K562 treated with DMSO at 1 percent for 24 hours (cell line): ENCODE measurements around the gene FUT3. TPM values are rescaled to one million over a fixed set of nuclear protein-coding genes. Genes with fewer than 3 reads are reported as not detected.

ENCODE experiments used
- total RNA-seq: library from RNA; unstranded; fragments of 300-600 nt; gene quantifications from 2 replicates; pipeline ENCODE4 v1.2.3, GENCODE V29; 2022; ENCODE audit warnings: low read depth; ENCODE audit not compliant: insufficient read depth

The FUT3 gene
- 0.93 and 1.3 TPM in 2 replicates for total RNA-seq

GRCh38 chr19:5851302-5851701 is at the start of gene FUT3:
FUT3 (minus strand) TSS chr19:5851449.

GRCh38 chr19:5839065-5840017 is 11.9 kb downstream of the FUT3 start, which contains the start of gene FUT6:
FUT6 (minus strand) TSS chr19:5839702; CDS start chr19:5832567, 7,135 bp downstream.

GRCh38 chr19:5804516-5805461 is 46.5 kb downstream of the FUT3 start, which contains the start of gene NRTN:
NRTN (plus strand) TSS chr19:5805067; CDS start chr19:5824166, 19,099 bp downstream.

Other genes starting within 250 kb of the FUT3 start
- gene SAFB2, start 228.7 kb downstream of the FUT3 start, total RNA-seq = 50.3 and 58.2 TPM in 2 replicates
- gene SAFB, start 228.4 kb downstream of the FUT3 start, total RNA-seq = 165 and 187 TPM in 2 replicates
- 48.1 and 60.4 TPM in 2 replicates for gene MICOS13, start 170.9 kb downstream of the FUT3 start, total RNA-seq
- gene HSD11B1L, start 170.4 kb downstream of the FUT3 start, total RNA-seq = 11.9 and 22.8 TPM in 2 replicates
- gene RPL36, start 161.2 kb downstream of the FUT3 start, total RNA-seq = 1,403 and 1,536 TPM in 2 replicates
- gene LONP1, start 131.3 kb downstream of the FUT3 start, total RNA-seq = 214 and 276 TPM in 2 replicates
- not detected in 2 replicates for gene CATSPERD, start 130.8 kb downstream of the FUT3 start, total RNA-seq
- gene PRR22, start 66.7 kb downstream of the FUT3 start, total RNA-seq = 2.2 and 2.6 TPM in 2 replicates
- 53.8 and 55.5 TPM in 2 replicates for gene DUS3L, start 60.3 kb downstream of the FUT3 start, total RNA-seq
- gene NRTN, start 46.4 kb downstream of the FUT3 start, total RNA-seq = 31.8 and 37.8 TPM in 2 replicates
- not detected in 2 replicates for gene FUT6, start 11.7 kb downstream of the FUT3 start, total RNA-seq
- 0.42 TPM in 1 of 2 replicates, not detected in the other for gene FUT5, start 19.1 kb upstream of the FUT3 start, total RNA-seq
- gene NDUFA11, start 52.3 kb upstream of the FUT3 start, total RNA-seq = 733 and 784 TPM in 2 replicates
- 2.6 and 4.2 TPM in 2 replicates for gene VMAC, start 53.4 kb upstream of the FUT3 start, total RNA-seq
- gene CAPS, start 62.8 kb upstream of the FUT3 start, total RNA-seq = 5.4 and 9.2 TPM in 2 replicates
- gene RANBP3, start 126.7 kb upstream of the FUT3 start, total RNA-seq = 88.3 and 89.0 TPM in 2 replicates